PC-9 (cell line): Measurements from ENCODE around the gene KATNB1. TPM values are rescaled to one million over a fixed set of nuclear protein-coding genes. Genes with fewer than 3 reads are reported as not detected.

Source experiments
- BruUV-seq: library from RNA; stranded (reverse); fragments of 400-500 nt; replicated peaks from 2 replicates; lab custom pipeline; 2021; lab: Mats Ljungman, UMichigan
- CTCF ChIA-PET: fragments of 300-600 bp; sonication (Branson Sonifier 250); formaldehyde crosslinking; loops from one replicate; lab custom pipeline; 2022; ENCODE audit warnings: antibody characterized with exemption; lab: Charles Lee
- POLR2A ChIA-PET: fragments of 300-600 bp; sonication (Branson Sonifier 250); formaldehyde crosslinking; loops from one replicate; lab custom pipeline; 2022; ENCODE audit warnings: antibody characterized with exemption; ENCODE audit not compliant: unreplicated experiment; lab: Charles Lee
- DNase-seq, 2 experiments: peaks; one replicate each; pipeline versions ENCODE4 v3.0.0 to v3.0.0-alpha.2; 2015 to 2022; ENCODE audit warnings: mixed read lengths in 1 of 2
- H2AFZ ChIP-seq: fragments of 200-600 bp; sonication (generic); 2 replicates; pipeline ENCODE4 v1.8.1; 2017; ENCODE audit warnings: antibody characterized with exemption
- H3F3A ChIP-seq: fragments of 200-600 bp; sonication (generic); 2 replicates; pipeline ENCODE4 v1.8.1; 2017; ENCODE audit warnings: antibody characterized with exemption, mild to moderate bottlenecking, low read depth; ENCODE audit not compliant: insufficient read depth
- H3K27ac ChIP-seq: fragments of 200-600 bp; sonication (generic); 2 replicates; pipeline ENCODE4 v1.6.1; 2016; ENCODE audit warnings: mixed run types
- H3K27me3 ChIP-seq: fragments of 200-600 bp; sonication (generic); 2 replicates; pipeline ENCODE4 v1.6.1; 2016; ENCODE audit warnings: low read depth, mixed run types; ENCODE audit not compliant: insufficient read depth
- H3K36me3 ChIP-seq: fragments of 200-600 bp; sonication (generic); 2 replicates; pipeline ENCODE4 v1.6.1; 2016; ENCODE audit warnings: low read depth, mixed run types
- H3K4me1 ChIP-seq: fragments of 200-600 bp; sonication (generic); replicated peaks from 2 replicates; pipeline ENCODE4 v1.6.1; 2016; ENCODE audit warnings: mixed run types; ENCODE audit not compliant: insufficient read depth
- H3K4me2 ChIP-seq: fragments of 200-600 bp; sonication (generic); 2 replicates; pipeline ENCODE4 v1.6.1; 2017; ENCODE audit warnings: mixed run types
- H3K4me3 ChIP-seq: fragments of 200-600 bp; sonication (generic); 2 replicates; pipeline ENCODE4 v1.6.1; 2016; ENCODE audit warnings: mixed run types
- H3K79me2 ChIP-seq: fragments of 200-600 bp; sonication (generic); 2 replicates; pipeline ENCODE4 v1.6.1; 2017; ENCODE audit warnings: low read depth, mixed run types
- H3K9me2 ChIP-seq: fragments of 200-600 bp; sonication (generic); 2 replicates; pipeline ENCODE4 v1.8.1; 2017; ENCODE audit warnings: mild to moderate bottlenecking; ENCODE audit not compliant: insufficient read depth
- H3K9me3 ChIP-seq: fragments of 200-600 bp; sonication (generic); 2 replicates; pipeline ENCODE4 v1.8.1; 2016; ENCODE audit warnings: low read depth; ENCODE audit not compliant: insufficient read depth
- H4K20me1 ChIP-seq: fragments of 200-600 bp; sonication (generic); 2 replicates; pipeline ENCODE4 v1.8.1; 2017; ENCODE audit not compliant: insufficient read depth
- EZH2 ChIP-seq: fragments of 200-600 bp; sonication (generic); IDR thresholded peaks from 2 replicates; pipeline ENCODE4 v1.8.0; 2017; ENCODE audit warnings: antibody characterized with exemption, low read depth
- intact Hi-C: fragments of 100-400 bp; cut with micrococcal nuclease; formaldehyde crosslinking; loops from one replicate; pipeline ENCODE4 v1.10.0; 2022; ENCODE audit not compliant: unreplicated experiment
- total RNA-seq: library from RNA; stranded (reverse); gene quantifications from 2 replicates; pipeline ENCODE4 v1.2.3, GENCODE V29; 2021
- TF ChIP-seq, protein P1 (sequence below): fragments of 200-600 bp; sonication (generic); conservative IDR thresholded peaks from 2 replicates; pipeline ENCODE4 v1.6.1; 2017; ENCODE audit warnings: mixed run types, antibody characterized with exemption, mild to moderate bottlenecking, moderate library complexity

KATNB1 gene
- total RNA-seq, 1 experiment from 2014 or later = 27.7 TPM

DNA sequence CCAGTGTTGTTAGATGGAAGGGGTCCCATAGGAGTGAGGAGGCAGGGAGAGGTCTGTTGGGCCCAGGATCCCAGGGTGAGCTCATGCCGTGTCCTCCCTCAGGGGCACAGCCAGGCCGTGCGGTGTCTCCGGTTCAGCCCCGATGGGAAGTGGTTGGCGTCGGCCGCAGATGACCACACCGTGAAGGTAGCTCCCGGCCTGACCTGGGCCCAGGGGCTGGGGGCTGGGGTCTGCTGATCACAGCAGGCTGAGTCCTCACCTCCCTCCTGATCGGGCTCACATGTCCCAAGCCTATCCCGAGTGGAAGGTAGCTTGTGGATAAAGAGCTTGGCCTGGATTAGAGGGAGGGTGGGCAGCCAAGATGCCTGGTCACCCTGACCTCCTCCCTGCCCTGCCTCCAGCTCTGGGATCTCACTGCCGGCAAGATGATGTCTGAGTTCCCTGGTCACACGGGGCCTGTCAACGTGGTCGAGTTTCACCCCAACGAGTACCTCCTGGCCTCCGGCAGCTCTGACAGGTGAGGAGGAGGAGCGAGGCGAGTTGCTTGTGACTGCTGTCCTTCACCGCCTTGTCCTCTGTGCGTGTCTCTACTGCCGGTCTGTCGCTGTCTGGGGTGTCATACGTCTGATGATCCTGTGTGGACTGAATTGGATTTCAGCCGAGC, 16.1 kb downstream of the KATNB1 start:
- DNase-seq = no peak
- Histone ChIP-seq H3K9me2 (no peaks in the 10 kb centered on the region), H3K27ac (no peak overlapping the region), H3K79me2 (no peaks in the 10 kb centered on the region), H3K27me3 (no peaks in the 10 kb centered on the region), H3F3A (no peaks in the 10 kb centered on the region; the same call in 1 of the 2 replicates), H2AFZ (no peak overlapping the region), H3K9me3 (no peaks in the 10 kb centered on the region), H3K4me3 (no peak overlapping the region), H4K20me1 (peaks cover under 1% of the 10 kb centered on the region; the same call in 1 of the 2 replicates), H3K4me2 (no peak overlapping the region), H3K4me1 (no peaks in the 10 kb centered on the region), H3K36me3 (no peaks in the 10 kb centered on the region)
- POLR2A ChIA-PET = no interaction called here
- intact Hi-C loops = no loop called here
- BruUV-seq = no TSS peak
- CTCF ChIA-PET = no interaction called here
- TF ChIP-seq EZH2 = no peak
- TF ChIP-seq, protein P1, sequence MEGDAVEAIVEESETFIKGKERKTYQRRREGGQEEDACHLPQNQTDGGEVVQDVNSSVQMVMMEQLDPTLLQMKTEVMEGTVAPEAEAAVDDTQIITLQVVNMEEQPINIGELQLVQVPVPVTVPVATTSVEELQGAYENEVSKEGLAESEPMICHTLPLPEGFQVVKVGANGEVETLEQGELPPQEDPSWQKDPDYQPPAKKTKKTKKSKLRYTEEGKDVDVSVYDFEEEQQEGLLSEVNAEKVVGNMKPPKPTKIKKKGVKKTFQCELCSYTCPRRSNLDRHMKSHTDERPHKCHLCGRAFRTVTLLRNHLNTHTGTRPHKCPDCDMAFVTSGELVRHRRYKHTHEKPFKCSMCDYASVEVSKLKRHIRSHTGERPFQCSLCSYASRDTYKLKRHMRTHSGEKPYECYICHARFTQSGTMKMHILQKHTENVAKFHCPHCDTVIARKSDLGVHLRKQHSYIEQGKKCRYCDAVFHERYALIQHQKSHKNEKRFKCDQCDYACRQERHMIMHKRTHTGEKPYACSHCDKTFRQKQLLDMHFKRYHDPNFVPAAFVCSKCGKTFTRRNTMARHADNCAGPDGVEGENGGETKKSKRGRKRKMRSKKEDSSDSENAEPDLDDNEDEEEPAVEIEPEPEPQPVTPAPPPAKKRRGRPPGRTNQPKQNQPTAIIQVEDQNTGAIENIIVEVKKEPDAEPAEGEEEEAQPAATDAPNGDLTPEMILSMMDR = no peak

DNA sequence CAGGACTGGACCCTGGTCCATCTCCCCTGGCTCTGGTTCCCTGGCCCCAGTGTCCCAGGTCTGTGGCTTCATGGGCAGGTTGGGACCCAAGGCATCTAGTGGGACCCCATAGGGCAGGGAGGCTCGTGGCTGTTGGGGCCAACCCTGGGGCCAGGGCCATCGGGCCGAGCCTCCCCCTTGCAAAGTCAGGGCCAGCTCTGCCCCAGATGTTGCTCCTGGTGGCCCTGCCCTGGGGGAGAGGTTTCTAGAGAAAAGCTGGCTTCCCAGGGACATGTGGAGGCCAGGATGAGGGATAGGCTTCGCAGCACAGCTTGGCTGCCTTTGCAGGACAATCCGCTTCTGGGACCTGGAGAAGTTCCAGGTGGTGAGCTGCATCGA, 16.6 kb downstream of the KATNB1 start:
- DNase-seq = no peak
- no peaks in the 10 kb centered on the region for H3K36me3 ChIP-seq
- H3K4me1 ChIP-seq = no peaks in the 10 kb centered on the region
- no peaks in the 10 kb centered on the region for H3K9me2 ChIP-seq
- no peaks in the 10 kb centered on the region for H3K27me3 ChIP-seq
- H3K4me3 ChIP-seq = no peak overlapping the region
- POLR2A ChIA-PET = no interaction called here
- no peaks in the 10 kb centered on the region; the same call in 1 of the 2 replicates for H3F3A ChIP-seq
- no peak overlapping the region for H3K4me2 ChIP-seq
- H4K20me1 ChIP-seq = peaks cover 5% of the 10 kb centered on the region; the same call in 1 of the 2 replicates
- H3K27ac ChIP-seq = no peak overlapping the region
- BruUV-seq = no TSS peak
- TF ChIP-seq EZH2 = no peak
- TF ChIP-seq, protein P1 = no peak
- CTCF ChIA-PET = no interaction called here
- H3K9me3 ChIP-seq = no peaks in the 10 kb centered on the region
- intact Hi-C loops = no loop called here
- H2AFZ ChIP-seq = no peak overlapping the region
- H3K79me2 ChIP-seq = no peaks in the 10 kb centered on the region

DNA sequence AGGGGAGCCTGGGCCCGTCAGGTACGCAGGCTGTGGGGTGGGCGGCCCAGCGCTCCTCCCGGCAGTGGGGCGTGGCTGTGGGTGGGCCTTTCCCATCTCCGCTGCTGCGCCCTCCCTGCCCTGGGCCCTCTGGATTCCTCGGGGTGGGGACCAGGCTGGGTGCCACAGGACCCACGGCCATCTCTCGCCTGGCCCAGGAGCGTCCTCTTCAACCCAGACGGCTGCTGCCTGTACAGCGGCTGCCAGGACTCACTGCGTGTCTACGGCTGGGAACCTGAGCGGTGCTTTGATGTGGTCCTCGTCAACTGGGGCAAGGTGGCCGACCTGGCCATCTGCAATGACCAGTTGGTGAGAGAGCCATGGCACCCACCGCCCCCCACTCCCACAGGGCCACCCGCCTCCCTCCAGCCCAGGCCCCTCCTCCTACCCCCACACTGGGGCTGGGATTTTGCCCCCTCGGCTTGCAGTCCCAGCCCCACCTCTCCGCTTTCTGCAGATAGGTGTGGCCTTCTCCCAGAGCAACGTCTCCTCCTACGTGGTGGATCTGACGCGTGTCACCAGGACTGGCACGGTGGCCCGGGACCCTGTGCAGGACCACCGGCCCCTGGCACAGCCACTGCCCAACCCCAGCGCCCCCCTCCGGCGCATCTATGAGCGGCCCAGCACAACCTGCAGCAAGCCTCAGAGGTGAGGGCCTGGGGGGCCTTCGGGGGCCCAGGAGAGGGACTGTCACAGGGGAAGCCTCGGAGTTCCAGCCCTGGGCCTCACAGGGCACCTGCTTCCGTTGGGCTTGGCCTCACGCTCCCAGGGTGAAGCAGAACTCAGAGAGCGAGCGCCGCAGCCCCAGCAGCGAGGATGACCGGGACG, 17.2 kb downstream of the KATNB1 start:
- Histone ChIP-seq H3K27ac (no peak overlapping the region), H3K79me2 (no peaks in the 10 kb centered on the region), H4K20me1 (peaks cover 5% of the 10 kb centered on the region; the same call in 1 of the 2 replicates), H3K9me2 (no peaks in the 10 kb centered on the region), H3K4me3 (no peak overlapping the region), H3K9me3 (no peaks in the 10 kb centered on the region), H3K27me3 (no peaks in the 10 kb centered on the region), H3K36me3 (no peaks in the 10 kb centered on the region), H3K4me2 (no peak overlapping the region), H2AFZ (no peak overlapping the region), H3K4me1 (no peaks in the 10 kb centered on the region; the same call in 1 of the 2 replicates), H3F3A (no peaks in the 10 kb centered on the region; the same call in 1 of the 2 replicates)
- CTCF ChIA-PET = no interaction called here
- intact Hi-C loops = no loop called here
- BruUV-seq = no TSS peak
- TF ChIP-seq, protein P1 = no peak
- no peak for TF ChIP-seq EZH2
- no peak for DNase-seq
- POLR2A ChIA-PET = no interaction called here
